Measurements from ENCODE around the gene PIK3C2G.
"Not testable (repeated sequence)": the region's sequence is repeated elsewhere in the genome, so short reads cannot be mapped to it uniquely, and the experiment has no call there.

Gene PIK3C2G

GRCh38 chr12:18261273-18261672, at the start of gene PIK3C2G:
TSS of gene PIK3C2G (plus strand) at chr12:18261518. CDS start at chr12:18282082, 20,564 bp downstream.
- DNase-seq (ENCODE audit: low read depth in 2 of 2), result no peak

- DNase-seq (ENCODE audit: low read depth in 2 of 2), result no peak
Measured at GRCh38 chr12:18217966-18218365, 43.4 kb upstream of the PIK3C2G start.

GRCh38 chr12:18221726-18222125, 39.6 kb upstream of the PIK3C2G start:
- DNase-seq (ENCODE audit: low read depth in 2 of 2), result no peak

- DNase-seq (ENCODE audit: low read depth in 2 of 2), result no peak
Measured at GRCh38 chr12:18222699-18223098, 38.6 kb upstream of the PIK3C2G start.

GRCh38 chr12:18224745-18225144, 36.6 kb upstream of the PIK3C2G start:
- no peak for DNase-seq (ENCODE audit: low read depth in 2 of 2)

GRCh38 chr12:18239526-18239925, 21.8 kb upstream of the PIK3C2G start:
- no peak for DNase-seq (ENCODE audit: low read depth in 2 of 2)

GRCh38 chr12:18242380-18243089, 18.8 kb upstream of the PIK3C2G start:
- DNase-seq (ENCODE audit: low read depth in 2 of 2), result no peak

- DNase-seq (ENCODE audit: low read depth in 2 of 2), result no peak
Measured at GRCh38 chr12:18243238-18243637, 18.1 kb upstream of the PIK3C2G start.

GRCh38 chr12:18246066-18246465, 15.3 kb upstream of the PIK3C2G start:
- no peak for DNase-seq (ENCODE audit: low read depth in 2 of 2)

- no peak for DNase-seq (ENCODE audit: low read depth in 2 of 2)
Measured at GRCh38 chr12:18250313-18250916, 10.9 kb upstream of the PIK3C2G start.

GRCh38 chr12:18254081-18254480, 7.2 kb upstream of the PIK3C2G start:
- DNase-seq (ENCODE audit: low read depth in 2 of 2), result no peak

- DNase-seq (ENCODE audit: low read depth in 2 of 2), result not testable (repeated sequence)
Measured at GRCh38 chr12:18255004-18255403, 6.3 kb upstream of the PIK3C2G start.

GRCh38 chr12:18257251-18257650, 4.1 kb upstream of the PIK3C2G start:
- DNase-seq (ENCODE audit: low read depth in 2 of 2), result no peak

GRCh38 chr12:18258929-18259328, 2.4 kb upstream of the PIK3C2G start:
- no peak for DNase-seq (ENCODE audit: low read depth in 2 of 2)

GRCh38 chr12:18259906-18260682, 1.2 kb upstream of the PIK3C2G start:
- DNase-seq (ENCODE audit: low read depth in 2 of 2), result no peak

- DNase-seq (ENCODE audit: low read depth in 2 of 2), result no peak
Measured at GRCh38 chr12:18261906-18262305, 588 bp downstream of the PIK3C2G start.

GRCh38 chr12:18262514-18262913, 1.2 kb downstream of the PIK3C2G start:
- DNase-seq (ENCODE audit: low read depth in 2 of 2), result no peak

GRCh38 chr12:18264581-18265075, 3.3 kb downstream of the PIK3C2G start:
- no peak for DNase-seq (ENCODE audit: low read depth in 2 of 2)

- DNase-seq (ENCODE audit: low read depth in 2 of 2), result no peak
Measured at GRCh38 chr12:18267427-18268099, 6.2 kb downstream of the PIK3C2G start.

GRCh38 chr12:18270958-18271460, 9.7 kb downstream of the PIK3C2G start:
- DNase-seq (ENCODE audit: low read depth in 2 of 2), result no peak

GRCh38 chr12:18275981-18276380, 14.7 kb downstream of the PIK3C2G start:
- DNase-seq (ENCODE audit: low read depth in 2 of 2), result no peak

GRCh38 chr12:18277196-18277595, 15.9 kb downstream of the PIK3C2G start:
- no peak for DNase-seq (ENCODE audit: low read depth in 2 of 2)
